ENCODE data around the gene RUNX3.

DNA sequence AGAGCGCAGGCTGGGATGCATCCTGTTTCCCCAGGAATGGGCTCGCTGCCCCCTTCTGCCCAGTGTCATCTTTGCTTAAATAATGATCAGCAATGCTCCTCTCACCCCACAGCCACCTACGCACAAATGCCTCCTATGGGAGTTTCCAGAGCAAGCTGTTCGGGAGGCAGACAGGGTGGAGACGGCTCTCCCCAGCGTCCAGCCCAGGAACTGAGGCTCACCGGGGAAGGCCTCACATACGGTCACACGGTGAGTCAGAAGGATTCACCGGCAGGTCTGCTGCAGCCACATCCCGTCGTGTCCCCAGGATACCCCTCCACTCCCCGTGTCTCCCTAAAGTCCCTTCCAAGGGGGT, 40.3 kb upstream of the RUNX3 start:
- TF ChIP-seq, protein P1, sequence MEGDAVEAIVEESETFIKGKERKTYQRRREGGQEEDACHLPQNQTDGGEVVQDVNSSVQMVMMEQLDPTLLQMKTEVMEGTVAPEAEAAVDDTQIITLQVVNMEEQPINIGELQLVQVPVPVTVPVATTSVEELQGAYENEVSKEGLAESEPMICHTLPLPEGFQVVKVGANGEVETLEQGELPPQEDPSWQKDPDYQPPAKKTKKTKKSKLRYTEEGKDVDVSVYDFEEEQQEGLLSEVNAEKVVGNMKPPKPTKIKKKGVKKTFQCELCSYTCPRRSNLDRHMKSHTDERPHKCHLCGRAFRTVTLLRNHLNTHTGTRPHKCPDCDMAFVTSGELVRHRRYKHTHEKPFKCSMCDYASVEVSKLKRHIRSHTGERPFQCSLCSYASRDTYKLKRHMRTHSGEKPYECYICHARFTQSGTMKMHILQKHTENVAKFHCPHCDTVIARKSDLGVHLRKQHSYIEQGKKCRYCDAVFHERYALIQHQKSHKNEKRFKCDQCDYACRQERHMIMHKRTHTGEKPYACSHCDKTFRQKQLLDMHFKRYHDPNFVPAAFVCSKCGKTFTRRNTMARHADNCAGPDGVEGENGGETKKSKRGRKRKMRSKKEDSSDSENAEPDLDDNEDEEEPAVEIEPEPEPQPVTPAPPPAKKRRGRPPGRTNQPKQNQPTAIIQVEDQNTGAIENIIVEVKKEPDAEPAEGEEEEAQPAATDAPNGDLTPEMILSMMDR (IDR thresholded peaks at IDR 0.05) = no peak
- no peak for TF ChIP-seq POLR2A (IDR thresholded peaks at IDR 0.05)

Data from uterus (tissue), 2 donors.